Measurements from ENCODE around the gene STK39. TPM values are rescaled to one million over a fixed set of nuclear protein-coding genes. Genes with fewer than 3 reads are reported as not detected.

The STK39 gene
- total and polyA plus RNA-seq, 9 of the 15 experiments (the other 6 are each of a cell fraction or from before 2014, with no cell fraction given) = 0.19 to 0.76 (median 0.51) TPM

DNA sequence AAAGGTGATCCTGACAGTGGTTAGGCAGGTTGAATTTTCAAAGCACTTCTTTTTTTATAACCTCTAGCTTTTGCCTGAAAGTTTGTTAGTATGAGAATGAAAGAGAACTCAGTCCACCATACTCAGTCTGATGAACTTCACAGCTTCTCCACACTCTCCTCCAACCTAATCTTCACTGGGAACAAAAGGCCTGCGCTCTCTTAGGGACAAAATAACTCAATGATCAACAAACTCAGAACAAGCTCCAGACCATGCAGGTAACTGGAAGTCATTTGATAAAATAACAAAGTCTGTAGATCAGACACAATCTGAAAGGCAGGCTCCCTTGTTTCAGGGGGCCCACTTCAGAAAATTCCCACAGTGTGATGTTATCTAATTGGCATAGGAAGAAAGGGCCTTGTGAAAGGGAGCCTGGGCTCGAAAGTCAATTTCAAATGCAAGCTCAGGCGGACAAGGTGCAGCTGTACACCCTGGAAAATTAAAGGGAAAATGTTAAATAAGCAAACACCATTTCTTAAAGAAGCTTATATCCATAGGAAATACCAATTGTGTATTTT, 142.2 kb downstream of the STK39 start:
- intact Hi-C loops (cut with micrococcal nuclease) = no loop called here
- no peak for TF ChIP-seq RUNX1 (IDR thresholded peaks at IDR 0.05; ENCODE audit: low read depth)
- no peak for TF ChIP-seq LARP7 (IDR thresholded peaks at IDR 0.05)
- TF ChIP-seq NR4A1 (CRISPR knock-in tag; IDR thresholded peaks at IDR 0.05) = no peak
- no peak for TF ChIP-seq NR4A1 (tag; IDR thresholded peaks at IDR 0.05)
- no peak for TF ChIP-seq HDAC6 (IDR thresholded peaks at IDR 0.05; ENCODE audit: low read depth, low read length)
- TF ChIP-seq BRF2 (IDR thresholded peaks at IDR 0.05; ENCODE audit: borderline replicate concordance, insufficient read depth, insufficient read length) = no peak
- TF ChIP-seq SNAPC5 (CRISPR knock-in tag; IDR thresholded peaks at IDR 0.05) = no peak
- TF ChIP-seq GATAD2A (IDR thresholded peaks at IDR 0.05) = no peak
- no peak for TF ChIP-seq THRA (IDR thresholded peaks at IDR 0.05)
- no peak for TF ChIP-seq MEIS2 (IDR thresholded peaks at IDR 0.05; ENCODE audit: partially characterized antibody)
- no peak for TF ChIP-seq ZBTB1 (CRISPR knock-in tag; IDR thresholded peaks at IDR 0.05; ENCODE audit: borderline replicate concordance, low read depth)
- no peak for TF ChIP-seq FOXP1 (CRISPR knock-in tag; IDR thresholded peaks at IDR 0.05)
- no peak for TF ChIP-seq THAP7 (CRISPR knock-in tag; IDR thresholded peaks at IDR 0.05)
- no peaks in the 10 kb centered on the region for H3K36me3 ChIP-seq (ENCODE audit: control insufficient read depth, insufficient read depth, low read length)
- POLR2A ChIA-PET = no interaction called here
- CTCF ChIA-PET (ENCODE audit: low intra/inter-chr PET ratio) = no interaction called here
- H3K9me3 ChIP-seq (replicated peaks; ENCODE audit: control insufficient read depth, insufficient read depth, low read depth, low read length) = no peaks in the 10 kb centered on the region
- FAIRE-seq = no peak
- H3K27ac ChIP-seq (ENCODE audit: extremely low read depth, low read depth, low read length) = no peak overlapping the region
- WGBS (ENCODE audit: insufficient coverage, low coverage, missing lambda C conversion rate) = 2% methylated on average over 3 of the region's 3 CpGs
- H3K4me2 ChIP-seq (ENCODE audit: insufficient read depth, low read length) = no peak overlapping the region
- no peak for DNase-seq (ENCODE audit: extremely low read depth in 1 of 4, low spot score in 3 of 4)
- no peaks in the 10 kb centered on the region for H3K9me1 ChIP-seq (ENCODE audit: control insufficient read depth, insufficient read depth, low read length)
- no TSS peak for BruUV-seq (replicated peaks)
- in situ Hi-C loops (cut with MboI) = no loop called here
- H3K27me3 ChIP-seq (ENCODE audit: control insufficient read depth in 2 of 2, insufficient read depth in 2 of 2, low read length in 2 of 2) = no peaks in the 10 kb centered on the region
- H3K4me1 ChIP-seq (replicated peaks in 1 of 2; ENCODE audit: control insufficient read depth in 2 of 2, insufficient read depth in 2 of 2, low read length in 2 of 2) = no peaks in the 10 kb centered on the region
- no peaks in the 10 kb centered on the region for H4K20me1 ChIP-seq (replicated peaks; ENCODE audit: control insufficient read depth, insufficient read depth, low read length)
- H3K79me2 ChIP-seq (ENCODE audit: control insufficient read depth, insufficient read depth, low read length) = no peaks in the 10 kb centered on the region
- H2AFZ ChIP-seq (ENCODE audit: low read depth, low read length) = no peak overlapping the region
- no peak overlapping the region for H3K9ac ChIP-seq (ENCODE audit: insufficient read depth in 1 of 2, low read depth in 2 of 2, low read length in 2 of 2)
- H3K4me3 ChIP-seq = no peak overlapping the region
- ATAC-seq = no peak

Data from K562 (cell line).